T-helper 22 cell (primary cell): ENCODE data around the gene TSNAX.

Source experiments
- DNase-seq: peaks from one replicate; pipeline ENCODE4 v3.0.0-alpha.2; 2020; ENCODE audit warnings: low read depth

TSNAX gene

DNA sequence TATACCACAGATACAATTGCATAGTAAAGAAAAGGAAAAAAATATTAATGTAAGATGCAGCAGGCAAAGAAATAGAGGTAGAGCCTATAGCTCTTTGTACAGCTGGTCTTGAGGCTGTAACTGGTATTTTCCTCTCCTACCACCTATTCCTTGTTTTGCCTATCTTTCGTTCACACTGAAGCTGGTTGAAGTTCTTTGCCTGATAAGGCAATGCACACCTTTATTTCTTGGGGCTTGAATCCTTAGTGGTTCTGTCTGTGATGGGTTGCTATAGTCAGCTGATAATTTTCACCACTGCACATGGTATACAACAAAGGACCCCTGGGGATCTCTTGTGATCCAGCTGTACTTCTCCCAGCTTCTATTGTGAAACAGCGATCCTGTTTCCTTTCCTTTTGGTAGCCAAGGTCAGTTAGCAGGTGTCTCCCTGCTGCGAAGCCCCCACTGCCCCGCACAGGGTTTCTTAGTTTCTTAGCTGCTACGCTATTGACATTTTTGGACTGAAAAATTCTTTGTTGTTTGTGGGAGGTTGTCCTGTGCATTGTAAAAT lies 9.9 kb upstream of the TSNAX start:
- DNase-seq, result no peak

DNA sequence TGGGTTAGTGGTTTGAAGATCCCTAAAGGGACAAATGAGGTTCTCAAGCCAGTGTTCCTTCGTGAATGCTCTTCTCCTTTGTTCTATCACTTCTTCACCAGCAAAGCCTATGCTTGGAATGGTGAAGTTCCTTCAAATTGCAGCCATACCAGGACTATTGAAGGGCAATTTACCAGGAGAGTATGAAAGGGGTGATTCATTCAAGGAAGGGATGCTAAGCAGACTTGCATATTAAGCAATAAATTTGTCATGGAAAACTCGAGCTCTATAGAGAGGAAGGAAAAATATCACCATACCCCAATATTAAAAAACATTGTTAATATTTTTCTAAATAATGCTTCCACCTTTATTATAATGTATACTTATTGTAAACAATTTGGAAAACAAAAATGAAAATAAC lies 9.3 kb upstream of the TSNAX start:
- no peak for DNase-seq

GRCh38 chr1:231522038-231522437 lies 6.4 kb upstream of the TSNAX start:
- DNase-seq, result no peak

- no peak for DNase-seq
Observed at GRCh38 chr1:231522931-231523642, 5.4 kb upstream of the TSNAX start.

GRCh38 chr1:231523816-231524215 lies 4.7 kb upstream of the TSNAX start:
- no peak for DNase-seq

DNA sequence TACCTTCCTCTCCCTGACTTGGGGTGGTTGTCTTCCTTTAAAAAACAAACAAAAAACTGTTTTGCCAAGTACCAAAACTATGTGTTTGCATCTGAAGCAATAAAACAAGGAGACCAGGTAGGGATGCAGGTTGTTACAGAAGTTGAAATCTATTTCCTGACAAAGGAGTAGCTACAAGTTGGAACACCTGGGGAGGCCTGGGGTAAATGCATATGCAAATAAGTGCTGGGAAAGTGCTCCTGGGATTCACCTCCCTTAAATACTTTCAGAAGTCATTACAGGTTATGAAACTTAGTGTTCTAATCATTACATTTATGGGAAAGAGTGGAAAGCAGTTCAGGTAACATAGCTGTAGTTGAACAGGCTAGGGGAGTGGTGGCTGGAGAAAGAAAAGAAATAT lies 1.9 kb upstream of the TSNAX start:
- DNase-seq, result no peak

DNA sequence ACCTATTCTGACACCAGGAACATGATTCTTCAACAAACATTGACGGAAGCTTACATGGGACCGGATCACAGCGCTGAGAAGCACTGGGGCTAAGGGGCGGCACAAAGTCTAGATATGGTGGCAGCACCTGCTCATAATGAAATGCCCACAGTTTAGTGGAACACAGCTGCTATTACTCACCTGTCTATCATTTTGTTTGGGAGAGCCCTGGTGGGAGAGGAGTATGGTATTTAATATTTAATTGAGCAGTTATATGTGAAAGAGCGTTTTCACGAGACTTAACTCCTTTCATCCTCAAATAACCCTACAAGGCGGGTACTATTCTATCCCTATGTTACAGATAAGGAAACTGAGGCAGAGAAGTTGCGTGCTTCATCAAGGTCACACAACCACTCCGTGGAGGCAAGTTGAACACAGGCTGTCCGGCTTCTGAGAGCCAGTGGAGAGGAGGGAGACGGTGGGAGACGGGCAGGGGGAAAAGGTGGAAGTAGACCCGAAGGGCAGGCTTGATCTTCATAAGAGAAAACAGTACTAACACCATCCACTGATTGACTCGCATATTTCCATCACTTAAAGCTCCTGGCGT lies 790 bp upstream of the TSNAX start:
- no peak for DNase-seq

GRCh38 chr1:231533240-231533639 lies 4.8 kb downstream of the TSNAX start:
- DNase-seq, result no peak

GRCh38 chr1:231534703-231535159 lies 6.3 kb downstream of the TSNAX start:
- DNase-seq, result no peak

GRCh38 chr1:231536099-231536498 lies 7.6 kb downstream of the TSNAX start:
- DNase-seq, result no peak

DNA sequence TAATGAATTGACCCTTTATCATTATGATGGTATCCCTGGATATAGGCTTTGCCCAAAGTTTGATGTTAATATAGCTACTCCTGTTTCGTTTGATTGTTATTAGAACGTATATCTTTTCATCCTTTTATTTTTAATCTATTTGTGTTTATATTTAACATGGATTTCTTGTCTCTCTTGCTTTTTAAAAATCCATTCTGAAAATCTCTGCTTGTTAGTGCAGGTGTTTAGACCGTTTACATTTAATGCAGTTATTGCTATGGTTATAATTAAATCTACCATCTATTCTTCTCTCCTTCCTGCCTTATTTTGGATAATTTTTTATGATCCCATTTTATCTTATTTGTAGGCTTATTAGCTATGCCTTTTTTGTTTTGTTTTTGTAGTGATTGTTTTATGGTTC lies 12.4 kb downstream of the TSNAX start:
- no peak for DNase-seq

- no peak for DNase-seq
Observed at GRCh38 chr1:231541842-231542241, 13.4 kb downstream of the TSNAX start.

DNA sequence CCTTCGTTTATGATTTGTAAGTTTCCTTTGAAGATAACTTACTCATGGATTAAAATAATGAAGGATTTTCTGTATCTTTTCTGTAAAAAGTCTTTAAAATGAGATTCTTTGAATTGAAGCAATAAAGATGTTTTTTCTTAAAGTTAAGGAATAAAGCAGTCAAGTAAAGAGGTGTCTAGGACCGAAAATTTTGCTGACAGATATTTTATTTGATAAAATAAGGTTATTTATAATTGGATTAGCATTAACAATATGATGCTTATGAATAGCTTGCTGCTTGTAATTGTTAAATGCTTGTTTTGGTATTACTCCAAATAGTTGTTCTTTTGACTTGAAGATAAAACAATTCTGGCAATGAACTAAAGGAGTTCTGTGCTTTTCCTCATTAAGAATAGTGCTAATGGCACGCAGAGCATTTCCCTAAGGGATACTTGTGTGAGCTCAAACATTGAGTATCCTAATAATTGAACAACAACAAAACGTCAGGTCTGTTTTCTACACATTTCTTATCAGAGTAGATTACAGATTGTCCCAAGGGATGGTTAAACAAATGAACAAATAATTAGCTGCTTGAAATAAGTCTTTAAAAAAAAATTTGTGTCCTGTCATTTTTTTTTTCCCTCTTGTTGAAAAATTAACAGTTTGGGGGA lies 16.6 kb downstream of the TSNAX start:
- DNase-seq, result no peak

- no peak for DNase-seq
Observed at GRCh38 chr1:231546693-231547092, 18.2 kb downstream of the TSNAX start.

DNA sequence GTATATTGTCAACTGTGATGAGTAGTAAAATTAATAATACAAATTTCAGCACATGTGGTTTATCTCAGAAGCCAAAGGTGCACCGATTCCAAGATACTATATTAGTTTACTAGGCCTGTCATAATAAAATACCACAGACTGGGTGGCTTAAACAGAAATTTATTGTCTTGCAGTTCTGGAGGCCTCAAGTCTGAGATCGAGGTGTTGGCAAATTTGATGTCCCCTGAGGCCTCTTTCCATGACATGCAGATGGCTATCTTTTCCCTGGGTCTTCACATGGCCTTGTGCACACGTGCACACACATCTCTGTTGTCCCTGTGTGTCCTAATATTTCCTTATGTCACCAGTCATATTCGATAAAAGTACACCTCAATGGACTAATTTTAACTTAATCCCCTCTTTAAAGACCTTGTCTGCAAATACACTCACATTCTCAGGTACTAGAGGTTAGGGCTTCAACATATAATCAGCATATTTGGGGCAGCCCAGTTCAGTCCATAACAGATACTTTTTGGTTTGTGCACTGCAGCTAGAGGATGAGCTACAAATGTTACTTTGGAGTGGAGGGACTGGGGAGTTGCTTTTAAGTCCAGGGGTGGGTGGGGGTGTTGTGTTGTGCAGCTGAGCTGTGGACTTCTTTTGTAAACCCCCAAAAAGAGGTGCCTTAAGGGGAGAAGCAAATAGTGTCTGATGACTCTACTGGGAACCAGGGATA lies 21.4 kb downstream of the TSNAX start:
- no peak for DNase-seq

GRCh38 chr1:231550448-231550781 lies 21.9 kb downstream of the TSNAX start:
- no peak for DNase-seq

DNA sequence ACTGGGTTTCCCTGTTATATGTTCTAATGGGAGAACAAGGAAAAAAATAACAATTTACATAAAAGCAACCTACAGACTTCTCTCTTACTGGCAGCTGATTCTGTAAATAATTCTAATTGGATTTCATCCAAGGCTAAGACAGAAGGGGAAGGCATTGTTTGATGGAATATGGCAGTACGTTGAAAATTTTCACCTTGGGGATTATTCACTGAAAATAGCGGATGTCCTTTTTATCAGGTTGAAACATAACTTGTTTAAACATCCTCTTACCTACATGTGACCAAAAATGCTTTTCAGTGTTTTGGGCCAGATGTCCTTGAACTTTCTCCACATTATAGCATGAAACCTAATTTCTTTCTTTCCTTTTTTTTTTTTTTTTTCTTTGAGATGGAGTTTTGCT lies 24.9 kb downstream of the TSNAX start:
- DNase-seq, result no peak

- DNase-seq, result no peak
Observed at GRCh38 chr1:231554969-231555368, 26.5 kb downstream of the TSNAX start.

DNA sequence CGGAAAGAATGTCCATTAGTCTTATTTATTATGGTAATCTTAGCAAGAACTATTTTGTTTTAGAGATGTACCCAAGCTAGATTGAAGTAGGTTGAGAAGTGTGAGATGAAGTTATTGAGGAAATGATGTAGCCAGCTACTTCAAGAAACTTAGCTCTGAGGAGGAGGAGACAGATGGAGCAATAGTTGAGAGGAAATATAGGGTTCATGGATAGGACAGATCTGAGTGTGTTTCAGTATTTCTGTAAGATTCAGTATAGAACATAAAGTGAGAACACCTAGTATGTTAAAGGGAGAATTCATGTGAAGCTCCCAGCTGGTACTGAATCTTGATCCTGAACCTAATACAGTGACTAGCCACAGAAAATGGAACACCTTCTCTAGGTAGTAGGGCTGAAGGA lies 28.9 kb downstream of the TSNAX start:
- DNase-seq, result no peak

- DNase-seq, result no peak
Observed at GRCh38 chr1:231557898-231558707, 29.6 kb downstream of the TSNAX start.

DNA sequence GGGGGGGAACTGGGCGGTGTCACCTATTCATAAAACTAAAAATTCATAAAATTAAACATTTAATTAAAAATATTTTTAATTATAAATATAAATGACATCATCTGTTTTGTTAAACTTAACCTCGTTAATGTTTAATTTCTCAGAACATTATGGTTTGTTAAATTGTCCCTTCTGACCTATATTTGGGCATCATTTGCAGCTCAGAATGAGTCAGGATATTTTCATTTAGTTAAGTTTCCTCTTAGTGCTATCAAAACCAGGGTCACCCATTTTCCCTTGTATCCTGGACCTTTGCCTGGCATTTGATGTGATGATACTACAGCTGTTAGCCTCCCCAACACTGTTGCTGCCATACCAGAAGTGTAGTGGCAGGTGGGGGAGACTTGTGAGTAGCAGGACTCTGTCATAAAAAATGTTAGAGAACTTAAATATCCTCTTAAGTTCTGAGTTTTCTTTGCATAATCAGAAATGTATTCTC lies 30.3 kb downstream of the TSNAX start:
- no peak for DNase-seq
